ENCODE data around the gene BABAM2. TPM values are rescaled to one million over a fixed set of nuclear protein-coding genes. Genes with fewer than 3 reads are reported as not detected.
A peak's percentile ranks its signal among the peaks of the same experiment; 100 is the strongest.
"Not testable (repeated sequence)": the region's sequence is repeated elsewhere in the genome, so short reads cannot be mapped to it uniquely, and the experiment has no call there.

BABAM2 gene
- total RNA-seq, 1 donor from 2014 or later, result 37.1 TPM

DNA sequence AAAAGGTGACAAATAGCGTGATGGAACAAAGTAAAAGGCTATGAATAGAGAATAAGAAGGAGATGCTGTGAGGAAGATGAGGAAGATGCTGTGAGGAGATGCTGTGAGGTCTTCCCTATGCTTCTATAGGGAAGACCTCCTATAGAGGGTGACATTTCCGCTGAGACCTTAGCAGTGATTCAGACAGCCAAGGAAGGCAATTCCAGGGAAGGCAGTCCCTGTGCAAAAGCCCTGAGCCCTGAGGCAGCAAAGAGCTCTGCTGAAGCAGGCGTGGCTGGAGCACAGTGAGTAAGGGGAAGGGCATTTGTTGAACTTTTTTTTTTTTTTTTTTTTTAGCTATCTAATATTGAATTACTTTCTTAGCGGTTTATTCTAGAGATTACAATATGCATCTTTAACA is 359.5 kb downstream of the BABAM2 start:
- no peak for TF ChIP-seq CTCF (IDR thresholded peaks at IDR 0.05; ENCODE audit: unreplicated experiment)
- H3K27me3 Mint-ChIP-seq, result no peaks in the 10 kb centered on the region
- H3K27ac Mint-ChIP-seq, result no peak overlapping the region
- no peak overlapping the region for H3K4me3 Mint-ChIP-seq (ENCODE audit: low read depth)
- no peaks in the 10 kb centered on the region for H3K36me3 Mint-ChIP-seq (ENCODE audit: insufficient read depth)
- H3K9me3 Mint-ChIP-seq (ENCODE audit: low read depth), result no peaks in the 10 kb centered on the region
- peaks cover 16% of the 10 kb centered on the region for H3K4me1 Mint-ChIP-seq (ENCODE audit: low read depth)
- DNase-seq (ENCODE audit: low spot score, unreplicated experiment), result no peak

- DNase-seq (ENCODE audit: low spot score, unreplicated experiment), result no peak
- Mint-ChIP-seq H3K9me3 (ENCODE audit: low read depth) (no peaks in the 10 kb centered on the region), H3K36me3 (ENCODE audit: insufficient read depth) (no peaks in the 10 kb centered on the region), H3K4me1 (ENCODE audit: low read depth) (peaks cover 16% of the 10 kb centered on the region), H3K27me3 (no peaks in the 10 kb centered on the region), H3K27ac (no peak overlapping the region), H3K4me3 (ENCODE audit: low read depth) (no peak overlapping the region)
- TF ChIP-seq CTCF (IDR thresholded peaks at IDR 0.05; ENCODE audit: unreplicated experiment), result no peak
Measured at GRCh38 chr2:28251337-28251736, 360.8 kb downstream of the BABAM2 start.

- Mint-ChIP-seq H3K27ac (no peak overlapping the region), H3K27me3 (no peaks in the 10 kb centered on the region), H3K4me1 (ENCODE audit: low read depth) (peaks cover 16% of the 10 kb centered on the region), H3K9me3 (ENCODE audit: low read depth) (no peaks in the 10 kb centered on the region), H3K36me3 (ENCODE audit: insufficient read depth) (peaks cover 2% of the 10 kb centered on the region), H3K4me3 (ENCODE audit: low read depth) (no peak overlapping the region)
- no peak for TF ChIP-seq CTCF (IDR thresholded peaks at IDR 0.05; ENCODE audit: unreplicated experiment)
- DNase-seq (ENCODE audit: low spot score, unreplicated experiment), result no peak
Measured at GRCh38 chr2:28252311-28252710, 361.8 kb downstream of the BABAM2 start.

DNA sequence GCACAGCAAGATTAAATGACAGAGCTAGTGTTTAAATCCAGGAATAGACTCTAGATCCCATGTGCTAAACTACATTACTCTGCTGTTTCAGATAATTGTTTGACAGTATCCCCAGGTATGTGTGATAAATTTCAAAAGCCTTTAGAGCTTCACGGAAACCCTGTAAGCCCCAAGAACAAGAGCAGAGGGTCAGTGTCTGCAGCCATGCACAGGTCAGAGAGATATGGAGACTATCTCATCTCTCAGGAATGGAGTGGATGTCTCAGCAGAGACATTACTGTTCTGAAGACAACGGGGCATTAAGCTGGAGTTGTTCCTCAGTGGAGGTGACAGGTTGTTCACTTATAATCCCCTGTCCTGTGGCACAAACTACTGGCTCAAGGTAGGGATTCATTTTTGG is 363.0 kb downstream of the BABAM2 start:
- no peaks in the 10 kb centered on the region for H3K27me3 Mint-ChIP-seq
- H3K4me1 Mint-ChIP-seq (ENCODE audit: low read depth), result peaks cover 16% of the 10 kb centered on the region
- H3K9me3 Mint-ChIP-seq (ENCODE audit: low read depth), result no peaks in the 10 kb centered on the region
- H3K36me3 Mint-ChIP-seq (ENCODE audit: insufficient read depth), result peaks cover 2% of the 10 kb centered on the region
- TF ChIP-seq CTCF (IDR thresholded peaks at IDR 0.05; ENCODE audit: unreplicated experiment), result no peak
- H3K4me3 Mint-ChIP-seq (ENCODE audit: low read depth), result no peak overlapping the region
- DNase-seq (ENCODE audit: low spot score, unreplicated experiment), result no peak
- no peak overlapping the region for H3K27ac Mint-ChIP-seq

GRCh38 chr2:28255231-28255630 is 364.7 kb downstream of the BABAM2 start:
- DNase-seq (ENCODE audit: low spot score, unreplicated experiment); H3K4me3 Mint-ChIP-seq (ENCODE audit: low read depth); H3K27ac Mint-ChIP-seq; H3K27me3 Mint-ChIP-seq; H3K9me3 Mint-ChIP-seq (ENCODE audit: low read depth); H3K36me3 Mint-ChIP-seq (ENCODE audit: insufficient read depth): not testable (repeated sequence)
- peaks cover 14% of the 10 kb centered on the region for H3K4me1 Mint-ChIP-seq (ENCODE audit: low read depth)

DNA sequence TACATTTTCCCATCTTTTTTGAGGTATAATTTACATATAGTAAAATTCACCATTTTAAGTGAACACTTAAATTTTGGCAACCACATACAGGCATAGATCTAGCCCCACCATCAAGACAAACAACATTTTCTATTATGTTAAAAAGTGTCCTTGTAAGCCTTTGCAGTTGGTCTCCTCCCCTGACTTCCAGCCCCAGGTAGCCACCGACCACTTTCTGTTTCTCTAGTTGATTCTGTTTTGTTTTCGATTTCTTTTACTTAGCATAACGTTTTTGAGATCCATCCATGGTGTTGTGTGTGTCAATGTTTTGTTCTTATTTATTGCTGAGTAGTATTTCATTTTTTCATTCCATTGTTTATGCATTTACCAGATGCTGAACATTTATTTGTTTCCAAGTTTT is 366.7 kb downstream of the BABAM2 start:
- no peaks in the 10 kb centered on the region for H3K27me3 Mint-ChIP-seq
- H3K9me3 Mint-ChIP-seq (ENCODE audit: low read depth), result no peaks in the 10 kb centered on the region
- no peak for DNase-seq (ENCODE audit: low spot score, unreplicated experiment)
- peak overlapping the region; percentile 43 for H3K27ac Mint-ChIP-seq
- TF ChIP-seq CTCF (IDR thresholded peaks at IDR 0.05; ENCODE audit: unreplicated experiment), result no peak
- H3K4me1 Mint-ChIP-seq (ENCODE audit: low read depth), result peaks cover 7% of the 10 kb centered on the region
- H3K4me3 Mint-ChIP-seq (ENCODE audit: low read depth), result no peak overlapping the region
- peaks cover 6% of the 10 kb centered on the region for H3K36me3 Mint-ChIP-seq (ENCODE audit: insufficient read depth)

DNA sequence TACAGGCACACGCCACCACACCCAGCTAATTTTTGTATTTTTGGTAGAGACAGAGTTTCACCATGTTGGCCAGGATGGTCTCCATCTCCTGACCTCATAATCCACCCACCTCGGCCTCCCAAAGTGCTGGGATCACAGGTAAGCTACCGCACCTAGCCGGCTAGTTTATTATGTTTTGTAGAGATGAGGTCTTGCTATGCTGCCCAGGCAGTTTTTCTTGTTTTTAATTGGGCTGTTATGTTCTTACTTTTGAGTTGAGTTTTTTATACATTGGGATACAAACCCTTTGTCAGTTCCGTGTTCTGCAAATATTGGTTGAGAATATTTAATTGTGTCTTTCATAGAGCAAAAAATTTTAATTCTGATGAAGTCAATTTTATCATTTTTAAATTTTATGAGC is 368.7 kb downstream of the BABAM2 start:
- H3K9me3 Mint-ChIP-seq (ENCODE audit: low read depth); H3K27ac Mint-ChIP-seq; H3K4me1 Mint-ChIP-seq (ENCODE audit: low read depth); H3K36me3 Mint-ChIP-seq (ENCODE audit: insufficient read depth); H3K4me3 Mint-ChIP-seq (ENCODE audit: low read depth); H3K27me3 Mint-ChIP-seq; DNase-seq (ENCODE audit: low spot score, unreplicated experiment): not testable (repeated sequence)

Measured in progenitor cell of endocrine pancreas (in vitro differentiated cells).